ENCODE results near the gene PRPF19.

The PRPF19 gene

DNA sequence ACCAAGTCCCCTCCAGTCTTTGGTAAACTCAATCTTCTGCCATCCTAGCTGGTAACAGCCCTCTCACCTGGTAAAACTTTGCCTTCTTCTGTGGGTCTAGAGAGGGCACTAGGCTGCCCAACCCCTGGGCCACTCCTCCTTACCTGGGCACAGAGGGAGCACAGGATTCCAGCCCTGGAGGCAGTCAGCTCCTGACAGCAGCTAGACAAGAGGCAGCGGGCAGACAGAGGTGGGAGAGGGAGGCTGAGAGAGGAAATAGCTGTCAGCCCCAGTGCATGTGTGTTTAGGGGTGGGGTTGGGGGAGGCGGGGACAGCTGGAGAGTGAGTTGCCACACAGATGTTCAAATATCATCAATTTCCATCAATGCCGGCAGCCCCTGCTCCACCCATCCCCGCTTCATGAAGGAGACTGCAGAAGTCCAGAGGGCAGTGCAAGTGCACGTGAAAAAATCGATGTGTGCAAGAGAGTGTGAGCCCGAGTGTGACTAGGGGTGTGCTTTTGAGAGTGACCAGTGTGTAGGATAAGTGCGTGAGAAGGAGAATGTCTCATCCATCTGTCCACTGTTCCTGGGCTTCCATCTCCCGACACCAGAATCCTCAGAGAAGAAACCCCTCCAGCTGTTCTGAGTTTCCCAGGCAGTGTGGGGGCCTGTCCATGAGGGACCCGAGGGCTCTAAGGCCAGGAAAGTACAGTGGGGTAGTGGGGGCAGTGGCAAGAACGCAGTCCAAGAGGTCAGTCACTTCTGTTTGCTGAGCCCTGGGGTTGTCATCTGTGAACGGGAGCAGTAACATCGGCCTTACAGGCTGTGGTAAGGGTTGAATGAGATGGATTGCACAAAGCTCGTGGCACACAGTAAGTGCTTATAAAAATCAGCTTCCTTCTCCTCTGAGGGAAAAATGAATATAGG, 50.4 kb downstream of the PRPF19 start, which contains the start of gene PTGDR2:
TSS of gene PTGDR2 (minus strand) at position 225 of the 908 bp plus-strand sequence. CDS start 2,228 bp downstream, outside the sequence.
- no peak for DNase-seq

- DNase-seq: no peak
Observed at GRCh38 chr11:60854847-60855725, 51.3 kb downstream of the PRPF19 start.

- no peak for DNase-seq
Observed at GRCh38 chr11:60854140-60854846, 52.1 kb downstream of the PRPF19 start.

DNA sequence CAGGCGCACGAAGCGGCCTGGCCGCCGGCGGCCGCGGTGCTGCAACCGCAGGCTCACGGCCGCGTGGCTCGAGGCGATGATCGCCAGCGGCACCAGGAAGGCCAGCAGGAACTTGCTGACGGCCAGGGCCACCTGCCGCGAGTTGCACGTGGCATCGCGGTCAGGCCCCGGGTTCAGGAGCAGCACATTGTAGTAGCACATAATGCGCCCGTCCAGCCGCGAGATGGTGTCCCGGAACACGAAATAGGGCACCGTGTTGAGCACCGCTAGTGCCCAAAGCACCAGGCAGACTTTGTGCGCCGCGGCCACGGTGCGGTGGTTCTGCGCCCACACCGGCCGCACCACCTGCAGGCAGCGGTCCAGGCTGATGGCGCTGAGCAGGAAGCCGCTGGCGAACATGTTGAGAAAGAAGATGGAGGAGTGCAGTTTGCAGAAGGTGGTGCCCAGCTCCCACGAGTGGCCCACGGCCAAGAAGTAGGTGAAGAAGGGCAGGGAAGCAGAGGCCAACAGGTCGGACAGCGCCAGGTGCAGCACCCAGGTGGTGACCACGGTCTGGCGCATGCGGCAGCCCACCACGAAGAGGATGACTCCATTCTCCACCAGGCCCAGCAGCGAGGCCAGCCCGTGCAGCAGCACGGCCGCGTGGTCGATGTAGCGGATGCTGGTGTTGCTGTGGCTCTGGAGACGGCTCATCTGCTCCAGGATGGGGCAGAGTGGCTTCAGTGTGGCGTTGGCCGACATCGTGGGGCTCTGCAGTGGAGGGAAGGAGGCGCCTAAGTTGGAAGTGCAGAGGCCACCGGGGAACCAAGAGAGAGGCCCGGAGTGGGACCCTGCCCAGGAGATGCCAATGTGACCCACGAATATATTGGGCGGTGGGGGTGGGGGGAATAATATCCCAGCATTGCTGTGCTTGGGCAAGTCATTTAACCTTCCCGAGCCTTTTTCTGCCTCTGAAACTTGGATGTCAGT, 53.1 kb downstream of the PRPF19 start:
- no peak for DNase-seq

- no peak for DNase-seq
Observed at GRCh38 chr11:60852117-60852981, 54.0 kb downstream of the PRPF19 start.

- DNase-seq: no peak
Observed at GRCh38 chr11:60851327-60852104, 54.9 kb downstream of the PRPF19 start.

- DNase-seq: no peak
Observed at GRCh38 chr11:60849641-60850520, 56.5 kb downstream of the PRPF19 start.

GRCh38 chr11:60848714-60849151, 57.7 kb downstream of the PRPF19 start:
- no peak for DNase-seq

- DNase-seq: no peak
Observed at GRCh38 chr11:60847896-60848295, 58.5 kb downstream of the PRPF19 start.

DNA sequence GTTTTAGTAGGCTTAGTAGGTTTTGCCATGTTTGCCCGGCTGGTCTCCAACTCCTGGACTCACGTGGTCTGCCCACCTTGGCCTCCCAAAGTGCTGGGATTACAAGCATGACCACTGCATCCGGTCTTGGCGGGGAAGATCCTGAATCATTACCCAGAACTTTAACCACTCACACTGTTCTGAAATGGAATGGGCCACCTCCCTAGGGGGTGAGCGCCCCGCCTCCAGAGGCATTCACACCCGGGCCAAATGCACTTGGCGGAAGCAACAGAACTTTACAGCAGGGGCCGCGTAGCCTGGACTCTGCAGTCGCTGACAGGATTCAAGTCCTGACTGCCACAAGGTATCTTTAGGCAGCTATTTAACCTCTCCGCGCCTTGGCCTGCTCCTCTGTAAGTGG, 59.1 kb downstream of the PRPF19 start:
- DNase-seq: no peak

GRCh38 chr11:60845338-60845737, 61.0 kb downstream of the PRPF19 start:
- no peak for DNase-seq

GRCh38 chr11:60844870-60845221, 61.5 kb downstream of the PRPF19 start:
- DNase-seq: no peak

- DNase-seq: no peak
Observed at GRCh38 chr11:60844045-60844869, 62.1 kb downstream of the PRPF19 start.

- no peak for DNase-seq
Observed at GRCh38 chr11:60842668-60843600, 63.5 kb downstream of the PRPF19 start.

- peak; percentile 96 for DNase-seq
Observed at GRCh38 chr11:60841797-60842667, 64.4 kb downstream of the PRPF19 start, which contains the start of gene CCDC86. TSS of gene CCDC86 (plus strand) at chr11:60842113. CDS start at chr11:60842125, 12 bp downstream.

Measured in stimulated activated naive CD4-positive, alpha-beta T cell treated with Interleukin-2 at 50 U/mL for 16 hours (primary cell).